GM21526 (cell line): ENCODE results near the gene CD101.

Experiments used
- ATAC-seq: cut with Tn5 transposase; IDR thresholded peaks from one replicate; pipeline ENCODE4 v1.9.1; 2021; ENCODE audit warnings: moderate library complexity; ENCODE audit not compliant: unreplicated experiment, low FRiP score

Gene CD101

DNA sequence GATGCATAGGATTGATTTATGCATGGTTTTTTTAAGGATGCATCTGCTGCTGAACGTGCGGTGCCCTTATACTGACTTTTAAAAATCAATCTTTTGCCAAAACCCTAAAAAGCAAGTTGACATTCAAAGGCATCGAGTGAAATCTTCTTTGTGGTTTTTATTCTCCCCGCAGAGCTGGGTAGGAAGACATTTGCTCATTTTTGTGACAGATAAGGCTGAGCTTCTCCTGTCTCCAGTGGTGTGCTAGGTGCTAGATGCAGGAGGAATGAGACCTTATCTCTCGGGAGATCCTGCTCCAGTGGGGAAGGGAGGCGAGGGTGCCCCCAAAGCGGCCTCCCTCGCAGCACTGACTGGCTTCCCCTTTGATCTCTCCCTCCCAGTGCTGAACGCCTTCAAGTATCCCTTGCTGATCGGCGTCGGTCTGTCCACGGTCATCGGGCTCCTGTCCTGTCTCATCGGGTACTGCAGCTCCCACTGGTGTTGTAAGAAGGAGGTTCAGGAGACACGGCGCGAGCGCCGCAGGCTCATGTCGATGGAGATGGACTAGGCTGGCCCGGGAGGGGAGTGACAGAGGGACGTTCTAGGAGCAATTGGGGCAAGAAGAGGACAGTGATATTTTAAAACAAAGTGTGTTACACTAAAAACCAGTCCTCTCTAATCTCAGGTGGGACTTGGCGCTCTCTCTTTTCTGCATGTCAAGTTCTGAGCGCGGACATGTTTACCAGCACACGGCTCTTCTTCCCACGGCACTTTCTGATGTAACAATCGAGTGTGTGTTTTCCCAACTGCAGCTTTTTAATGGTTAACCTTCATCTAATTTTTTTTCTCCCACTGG lies 14.9 kb upstream of the CD101 start:
- no peak for ATAC-seq

DNA sequence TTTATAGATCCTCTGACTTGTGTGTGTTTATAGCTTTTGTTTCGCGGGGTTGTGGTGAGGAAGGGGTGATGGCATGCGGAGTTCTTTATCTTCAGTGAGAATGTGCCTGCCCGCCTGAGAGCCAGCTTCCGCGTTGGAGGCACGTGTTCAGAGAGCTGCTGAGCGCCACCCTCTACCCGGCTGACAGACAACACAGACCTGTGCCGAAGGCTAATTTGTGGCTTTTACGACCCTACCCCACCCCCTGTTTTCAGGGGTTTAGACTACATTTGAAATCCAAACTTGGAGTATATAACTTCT lies 14.4 kb upstream of the CD101 start:
- ATAC-seq: no peak

DNA sequence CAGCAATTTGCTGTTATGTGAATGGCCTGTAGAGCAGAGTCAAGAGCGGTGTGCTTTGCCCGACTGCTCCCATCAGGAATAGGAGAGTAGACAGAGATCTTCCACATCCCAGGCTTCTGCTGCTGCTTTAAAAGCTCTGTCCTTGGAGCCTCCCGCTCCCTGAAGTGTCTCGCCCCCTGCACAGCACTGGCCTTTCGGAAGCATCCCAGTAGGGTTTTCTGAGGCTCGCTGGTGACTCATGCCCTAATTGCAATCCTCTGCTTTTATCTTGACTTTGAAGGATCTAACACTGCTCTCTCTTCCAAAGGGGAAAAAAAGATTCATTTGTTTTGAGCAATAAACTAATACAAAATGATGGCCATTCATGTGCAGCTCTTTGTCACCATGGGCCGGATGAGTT lies 13.3 kb upstream of the CD101 start:
- no peak for ATAC-seq

DNA sequence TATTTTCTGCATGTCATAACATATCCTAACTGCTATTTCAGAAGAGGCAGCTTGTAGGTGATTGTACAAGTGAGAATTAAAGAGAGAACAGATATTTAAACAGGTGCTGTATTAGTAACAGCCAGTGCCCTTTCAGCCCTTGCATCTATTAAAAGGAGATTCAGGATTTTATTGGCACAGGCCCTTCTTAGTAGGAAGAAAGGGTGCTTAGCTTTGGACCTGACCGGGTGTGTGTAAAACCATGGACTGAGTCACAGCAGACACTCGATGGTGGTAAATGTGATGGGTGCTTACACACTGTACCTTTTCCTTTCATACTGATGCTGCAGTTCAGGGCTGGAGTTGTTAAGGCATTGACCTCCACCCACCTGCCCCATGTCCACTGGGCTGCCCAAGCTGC lies 12.7 kb upstream of the CD101 start:
- no peak for ATAC-seq

DNA sequence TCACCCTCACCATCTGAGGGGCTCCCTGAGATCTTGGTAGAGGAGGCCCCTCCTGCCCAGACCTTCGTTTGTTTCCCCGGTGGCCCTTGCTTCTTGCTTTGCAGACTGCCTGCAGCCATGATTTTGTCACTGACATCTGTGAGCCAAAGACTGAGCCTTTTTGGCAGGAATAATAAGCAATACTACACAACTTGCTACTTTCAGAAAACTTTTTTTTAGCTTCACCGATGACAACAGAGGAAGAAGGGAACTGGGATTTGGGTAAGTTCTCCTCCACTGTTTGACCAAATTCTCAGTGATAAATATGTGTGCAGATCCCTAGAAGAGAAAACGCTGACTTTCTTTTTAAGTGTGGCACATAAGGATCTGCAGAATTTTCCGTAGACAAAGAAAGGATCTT lies 11.7 kb upstream of the CD101 start:
- no peak for ATAC-seq

DNA sequence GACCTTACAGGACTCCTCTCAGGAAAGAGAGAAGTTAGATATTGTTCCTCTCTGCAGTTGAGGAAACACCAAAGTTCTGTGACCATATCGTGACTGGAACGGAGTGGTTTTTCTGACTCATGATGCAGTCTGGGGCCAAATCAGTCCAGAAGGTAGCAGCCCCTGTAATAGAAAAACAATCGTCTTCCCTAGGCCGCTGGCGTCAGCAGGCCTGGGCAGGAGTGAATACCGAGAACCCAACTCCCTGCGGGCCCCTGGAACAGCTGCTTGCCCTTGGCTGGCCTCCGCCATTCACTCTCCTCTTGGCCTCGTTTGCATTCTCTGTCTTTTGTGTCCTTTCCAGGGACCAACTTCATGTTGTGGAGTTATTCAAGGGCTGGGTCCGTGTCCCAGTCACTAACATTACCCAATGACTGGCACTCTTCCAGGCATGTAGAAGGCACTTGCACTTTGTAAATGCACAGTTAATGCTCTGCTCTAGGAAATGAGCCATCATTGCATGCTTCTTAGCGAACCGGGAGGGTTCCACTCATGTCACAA lies 10.9 kb upstream of the CD101 start:
- ATAC-seq: no peak

DNA sequence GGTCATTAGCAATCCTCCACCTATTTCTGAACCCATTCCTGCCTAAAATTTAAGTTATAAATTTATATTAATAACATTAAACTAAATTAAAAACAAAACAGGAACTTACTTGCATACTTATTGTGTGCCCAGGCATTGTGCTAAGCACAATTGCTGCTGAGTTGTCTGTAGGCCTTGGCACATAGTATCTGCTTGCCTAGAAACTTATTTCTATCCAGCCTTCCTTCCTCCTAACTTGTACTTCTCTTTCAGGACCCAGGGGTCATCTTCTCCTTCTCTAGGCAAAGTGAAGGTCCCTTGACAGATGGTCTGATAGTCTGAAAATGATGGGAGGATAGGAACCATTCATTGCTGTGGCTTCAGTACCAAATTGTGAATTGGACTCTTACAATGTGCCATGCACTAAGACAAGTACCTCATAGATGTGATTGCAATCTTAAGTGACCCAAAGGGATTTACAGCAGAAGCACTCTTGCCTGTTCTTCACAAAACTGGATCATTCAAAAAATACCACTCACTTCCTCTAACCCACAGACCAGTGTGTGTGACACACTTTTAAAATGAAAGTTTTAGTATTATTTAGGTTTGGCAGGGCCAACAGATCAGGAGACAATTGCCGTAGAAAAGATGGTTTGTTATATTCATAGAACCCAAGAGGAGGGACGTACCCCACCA lies 10.3 kb upstream of the CD101 start:
- ATAC-seq: no peak

DNA sequence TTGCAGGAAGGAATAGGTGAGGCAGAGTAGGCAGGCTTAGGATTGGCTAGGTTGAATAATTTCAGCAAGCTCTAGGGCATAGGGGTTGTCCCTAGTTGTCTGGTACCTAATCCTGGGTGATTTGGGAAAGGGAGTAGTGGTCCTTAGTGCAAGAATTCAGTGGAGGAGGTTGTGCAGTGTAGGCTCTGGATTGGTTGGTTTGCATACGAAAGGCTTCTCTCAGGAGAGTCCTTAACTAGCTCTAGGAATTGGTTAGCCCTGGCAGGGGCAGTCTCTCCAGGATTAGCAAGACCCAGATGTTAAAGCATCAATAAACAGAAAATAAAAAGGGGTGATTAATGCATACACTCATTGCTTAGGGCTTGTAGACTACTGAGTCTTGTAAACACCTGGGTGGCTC lies 9.6 kb upstream of the CD101 start:
- ATAC-seq: no peak

DNA sequence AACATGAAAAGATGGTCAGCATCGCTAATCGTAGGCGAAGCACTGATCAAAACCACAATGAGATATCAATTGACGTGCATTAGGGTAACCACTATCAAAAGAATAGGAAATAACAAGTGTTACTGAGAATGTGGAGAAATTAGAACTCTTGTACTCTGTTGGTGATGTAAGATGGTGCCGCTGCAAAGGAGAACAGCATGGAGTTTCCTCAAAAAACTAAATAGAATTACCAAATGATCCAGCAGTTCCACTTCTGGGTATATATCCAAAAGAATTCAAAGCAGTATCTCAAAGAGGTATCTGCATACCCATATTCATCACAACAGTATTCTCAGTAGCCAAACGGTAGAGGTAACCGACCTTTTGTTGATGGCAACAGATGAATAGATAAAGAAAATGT lies 8.3 kb upstream of the CD101 start:
- ATAC-seq: no peak

DNA sequence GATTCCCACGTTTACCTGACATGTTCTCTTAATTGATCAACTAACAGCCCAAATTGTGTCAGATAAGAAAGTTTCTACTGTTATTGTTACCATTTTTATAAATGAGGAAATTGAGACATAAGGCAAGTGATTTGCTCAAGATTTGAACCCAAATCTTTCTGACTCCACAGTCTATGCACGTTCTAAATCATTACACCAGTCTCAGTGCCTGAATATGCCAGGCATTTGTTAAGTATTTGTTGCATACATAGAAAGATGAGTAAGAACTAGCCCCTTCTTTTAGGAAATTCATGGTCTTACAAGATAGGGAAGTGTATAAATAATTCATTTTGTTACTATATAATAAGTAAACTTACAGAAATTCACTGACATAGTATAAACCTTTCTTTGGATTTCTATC lies 7.1 kb upstream of the CD101 start:
- ATAC-seq: no peak

DNA sequence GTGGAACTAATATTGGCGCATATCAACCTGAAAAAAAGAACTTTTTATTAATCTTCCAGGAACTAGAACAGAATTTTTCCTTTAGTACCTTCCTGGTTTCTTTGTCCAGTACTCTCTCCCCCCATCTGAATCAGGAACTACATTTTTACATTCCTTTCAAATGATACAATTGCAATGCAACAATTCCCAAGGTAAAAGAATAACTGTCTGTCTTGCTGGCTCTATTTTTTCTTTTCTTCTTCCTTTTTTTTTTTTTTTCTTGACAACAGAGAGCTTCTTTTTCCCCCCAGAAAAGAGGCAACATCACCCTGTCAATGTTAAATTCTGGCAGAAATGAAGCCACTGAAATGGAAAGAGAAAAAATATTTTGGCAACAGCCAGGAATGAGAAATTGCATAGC lies 4.5 kb upstream of the CD101 start:
- ATAC-seq: no peak

DNA sequence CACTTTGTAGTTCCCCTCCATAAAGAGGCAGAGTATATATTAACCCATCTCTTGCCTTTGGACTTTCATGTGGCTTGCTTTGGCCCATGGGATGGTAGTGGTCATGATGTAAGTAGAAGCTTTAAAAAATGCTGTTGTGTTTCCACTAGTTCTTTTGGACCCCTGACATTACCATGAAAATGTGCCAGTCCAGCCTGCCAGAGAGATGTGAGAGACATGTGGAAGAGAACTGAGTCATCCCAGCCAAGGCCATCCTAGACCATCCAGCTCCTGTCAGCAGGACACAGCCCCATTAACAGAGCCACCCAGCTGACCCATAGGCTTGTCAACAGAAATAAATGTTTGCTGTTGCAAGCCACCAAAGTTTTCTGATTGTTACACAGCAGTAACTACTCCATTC lies 3.9 kb upstream of the CD101 start:
- ATAC-seq: no peak

DNA sequence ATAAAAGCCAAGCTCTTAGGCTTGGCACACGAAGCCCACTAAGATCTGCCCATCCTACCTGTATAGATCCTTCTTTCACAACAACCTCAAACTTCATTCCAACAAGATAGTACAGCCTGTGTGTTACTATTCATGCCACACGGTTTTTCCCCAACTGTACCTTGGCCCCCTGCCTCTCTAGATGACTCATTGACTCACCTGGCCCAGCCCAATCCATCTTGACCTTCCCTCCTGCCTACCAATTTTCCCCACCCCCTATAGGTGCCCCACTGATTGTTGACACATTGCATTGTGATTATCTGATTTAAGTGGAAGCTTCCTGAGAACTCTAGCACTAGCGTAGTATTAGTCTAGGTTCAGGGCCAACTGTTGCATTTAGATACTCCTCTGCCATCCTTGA lies 2.0 kb upstream of the CD101 start:
- no peak for ATAC-seq

DNA sequence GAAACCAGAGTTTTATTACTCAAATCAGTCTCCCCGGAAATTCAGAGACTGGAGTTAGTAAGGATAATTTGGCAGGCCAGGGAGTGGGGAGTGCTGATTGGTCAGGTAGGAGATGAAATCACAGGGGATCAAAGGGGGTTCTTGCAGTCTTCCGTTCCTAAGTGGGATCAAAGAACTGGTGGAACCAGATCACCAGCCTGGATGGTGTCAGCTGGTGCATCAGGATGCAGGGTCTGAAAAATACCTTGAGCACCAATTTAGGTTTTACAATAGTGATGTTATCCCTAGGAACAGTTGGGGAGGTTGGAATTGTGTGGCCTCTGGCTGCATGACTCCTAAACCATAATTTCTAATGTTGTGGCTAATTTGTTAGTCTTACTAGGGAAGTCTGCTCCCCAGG lies 1.4 kb upstream of the CD101 start:
- ATAC-seq: no peak

DNA sequence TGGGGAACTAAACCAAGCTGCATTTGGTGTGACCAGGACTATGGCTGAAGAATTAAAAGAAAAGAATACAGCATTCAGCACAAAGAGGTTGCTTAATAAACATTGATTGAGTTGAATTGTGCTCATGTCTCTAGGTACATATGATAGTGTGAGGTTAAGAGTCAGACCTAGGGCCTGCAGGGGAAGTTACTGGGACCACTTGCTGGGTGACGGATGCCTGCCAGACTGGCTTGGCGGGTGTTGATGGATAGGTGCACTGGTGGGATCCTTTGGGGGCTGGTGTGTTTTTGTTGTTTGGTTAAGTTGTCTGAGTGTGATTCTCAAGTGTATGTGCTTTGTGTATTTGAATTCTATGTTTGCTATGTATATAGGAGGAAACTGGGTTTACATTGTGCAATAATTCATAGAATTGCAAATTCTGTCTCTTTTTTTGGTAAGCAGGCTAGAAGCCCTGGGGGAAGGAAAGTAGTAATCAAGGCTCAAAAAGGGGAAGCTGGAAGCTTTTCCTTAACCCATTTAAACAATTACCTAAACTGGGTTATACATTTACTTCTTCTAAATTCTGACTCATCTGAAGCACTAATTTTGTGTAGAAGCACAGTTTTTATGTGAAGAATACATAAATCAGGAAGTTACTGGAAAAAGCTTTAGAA lies 1.8 kb downstream of the CD101 start:
- ATAC-seq: no peak

DNA sequence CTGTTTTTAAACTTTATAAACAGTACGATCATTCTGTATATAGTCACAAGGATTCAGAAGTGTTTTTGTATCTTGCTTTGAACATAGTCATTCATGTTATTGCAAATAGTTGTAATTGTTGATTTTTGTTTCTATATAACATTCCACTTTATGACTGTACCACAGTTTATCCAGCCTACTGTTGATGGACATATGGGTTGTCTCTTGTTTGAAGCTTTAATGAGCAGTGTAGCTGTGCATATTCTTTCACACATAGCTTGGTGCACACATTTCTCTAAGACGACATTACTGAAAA lies 6.1 kb downstream of the CD101 start:
- no peak for ATAC-seq

DNA sequence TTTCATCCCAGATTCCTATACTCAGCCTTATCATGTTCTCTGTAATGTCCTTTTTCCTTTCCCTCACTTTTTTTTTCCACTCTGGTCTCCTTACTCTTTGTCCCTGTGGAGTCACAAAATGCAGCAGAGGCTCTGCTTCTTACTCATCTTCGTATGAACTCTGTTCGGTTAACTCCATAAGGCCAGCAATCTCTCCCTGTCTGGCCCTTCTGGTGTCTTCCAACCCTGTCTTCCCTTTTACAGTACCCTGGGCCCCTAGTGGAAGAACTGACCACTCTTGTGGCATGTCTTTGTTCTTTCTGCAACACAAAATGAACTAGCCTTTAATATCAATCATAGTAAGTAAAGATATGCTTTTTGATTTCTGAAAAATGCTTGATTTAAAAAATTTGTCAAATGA lies 7.1 kb downstream of the CD101 start:
- ATAC-seq: no peak

DNA sequence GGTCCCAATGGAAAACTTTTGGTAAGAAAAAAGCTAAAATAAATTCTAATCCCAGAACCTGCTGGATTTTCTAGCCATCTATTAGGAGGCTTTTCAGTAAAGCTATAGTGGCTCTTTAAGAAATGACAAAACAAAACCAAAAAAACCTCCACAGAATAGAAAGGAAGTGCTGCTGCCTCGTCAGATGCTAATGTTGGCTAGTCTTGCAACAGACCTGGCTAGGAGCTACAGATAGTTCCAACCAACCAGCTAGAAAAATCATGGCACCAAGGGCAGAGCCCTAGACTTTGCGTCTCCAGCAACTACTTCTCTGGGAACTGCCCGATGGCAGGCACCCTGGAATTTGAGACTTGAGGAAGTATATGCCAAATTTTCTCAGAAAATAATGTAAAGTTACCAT lies 7.6 kb downstream of the CD101 start:
- ATAC-seq: no peak

DNA sequence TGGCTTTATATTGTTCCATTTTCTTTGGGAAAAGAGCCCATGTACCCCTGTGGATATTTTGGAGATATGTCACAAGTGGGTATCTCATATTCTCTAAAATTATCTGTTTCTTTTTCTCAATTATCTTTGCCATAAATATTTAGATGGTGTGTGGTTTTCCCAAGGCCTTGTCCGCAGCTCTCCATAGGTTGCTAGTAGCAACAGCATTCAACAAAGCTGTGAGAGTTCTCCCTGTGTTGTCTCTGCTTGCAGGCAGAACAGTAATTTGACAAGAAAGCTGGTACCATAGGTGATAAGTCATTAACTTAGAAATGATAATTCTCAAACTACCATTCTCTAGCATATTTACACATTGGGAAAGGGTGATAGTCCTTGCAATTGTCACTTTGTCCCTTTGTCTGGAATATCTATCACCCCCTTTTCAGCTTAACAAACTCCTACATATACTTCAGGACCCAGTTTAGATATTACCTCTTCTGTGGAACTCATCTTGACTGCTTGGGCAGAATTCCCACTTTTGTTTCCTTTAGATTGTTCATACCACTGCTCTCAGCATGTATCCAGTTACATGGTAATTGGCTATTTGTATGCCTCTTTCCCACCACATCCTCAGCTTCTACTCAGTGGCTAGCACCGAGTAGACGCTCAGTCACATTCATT lies 8.9 kb downstream of the CD101 start:
- no peak for ATAC-seq

DNA sequence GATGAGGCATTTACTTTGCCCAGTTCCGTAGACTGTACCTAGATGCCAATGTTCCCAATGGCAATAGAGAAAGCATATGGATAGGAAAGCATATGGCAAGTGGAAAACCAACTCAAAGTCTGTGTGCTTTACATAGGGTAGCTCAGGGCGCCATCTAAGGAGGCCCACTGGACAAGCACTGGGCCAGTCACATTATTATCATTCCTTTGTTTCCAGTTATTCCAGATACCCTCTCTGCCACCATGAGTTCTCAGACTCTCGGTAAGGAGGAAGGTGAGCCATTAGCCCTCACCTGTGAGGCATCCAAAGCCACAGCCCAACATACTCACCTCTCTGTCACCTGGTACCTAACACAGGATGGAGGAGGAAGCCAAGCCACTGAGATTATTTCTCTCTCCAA lies 9.8 kb downstream of the CD101 start:
- ATAC-seq: no peak

DNA sequence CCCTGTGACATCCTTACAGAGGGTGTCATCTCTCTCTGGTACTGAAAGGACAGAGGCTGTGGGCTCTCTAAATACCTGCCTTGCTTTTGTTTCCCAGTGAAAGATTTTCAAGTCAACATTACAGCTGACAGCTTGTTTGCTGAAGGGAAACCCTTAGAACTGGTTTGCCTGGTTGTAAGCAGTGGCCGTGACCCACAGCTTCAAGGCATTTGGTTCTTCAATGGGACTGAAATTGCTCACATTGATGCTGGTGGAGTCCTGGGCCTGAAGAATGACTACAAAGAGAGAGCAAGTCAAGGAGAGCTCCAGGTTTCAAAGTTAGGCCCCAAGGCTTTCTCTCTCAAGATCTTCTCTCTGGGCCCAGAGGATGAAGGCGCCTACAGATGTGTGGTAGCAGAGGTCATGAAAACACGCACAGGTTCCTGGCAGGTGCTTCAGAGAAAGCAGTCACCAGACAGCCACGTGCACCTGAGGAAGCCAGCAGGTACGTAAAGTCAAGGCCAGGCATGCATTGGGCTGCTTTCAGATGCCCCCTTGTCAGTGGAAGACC lies 11.8 kb downstream of the CD101 start:
- ATAC-seq: no peak
